Cardiac muscle cell (in vitro differentiated cells and primary cell): ENCODE measurements around the gene PRAC2. TPM values are rescaled to one million over a fixed set of nuclear protein-coding genes. Genes with fewer than 3 reads are reported as not detected.

ENCODE experiments used
- DNase-seq, 2 donors: peaks; one replicate each; pipeline versions ENCODE4 v3.0.0 to v3.0.0-alpha.2; 2010 to 2017; ENCODE audit warnings: low read depth in 1 of 2, low spot score in 1 of 2
- H3K27ac ChIP-seq: fragments of 200-600 bp; sonication (generic); 2 replicates; pipeline ENCODE4 v1.5.1; 2016
- H3K27me3 ChIP-seq: fragments of 200-600 bp; sonication (generic); 2 replicates; pipeline ENCODE4 v1.6.0; 2016; ENCODE audit warnings: control low read depth
- H3K36me3 ChIP-seq: fragments of 200-600 bp; sonication (generic); 2 replicates; pipeline ENCODE4 v1.5.1; 2016; ENCODE audit warnings: control low read depth
- H3K4me1 ChIP-seq: fragments of 200-600 bp; sonication (generic); 2 replicates; pipeline ENCODE4 v1.8.1; 2017; ENCODE audit warnings: low read depth, mild to moderate bottlenecking, mixed run types
- H3K4me3 ChIP-seq: fragments of 200-600 bp; sonication (generic); 2 replicates; pipeline ENCODE4 v1.5.1; 2016; ENCODE audit warnings: mild to moderate bottlenecking
- H3K9me3 ChIP-seq: fragments of 200-600 bp; sonication (generic); 2 replicates; pipeline ENCODE4 v1.5.1; 2017; ENCODE audit warnings: low read depth, mild to moderate bottlenecking, control low read depth
- CTCF ChIP-seq: IDR thresholded peaks from 2 replicates; pipeline ENCODE4 v1.5.1; 2012; ENCODE audit warnings: low read depth, mild to moderate bottlenecking, low read length
- polyA plus RNA-seq: library from polyadenylated mRNA; unstranded; fragments of >200 nt; fragmentation: Nextera tagmentation; extraction: Ambion mirVana; gene quantifications from 2 replicates; pipeline ENCODE4 v1.2.1, GENCODE V29; 2016
- total RNA-seq: library from RNA; depleted of rRNA; stranded (reverse); fragments of >200 nt; gene quantifications from 2 replicates; pipeline ENCODE4 v1.2.3, GENCODE V29; 2016

PRAC2 gene
- total and polyA plus RNA-seq, 2 experiments from 2014 or later, result not detected

- Histone ChIP-seq H3K27me3 (peaks cover 100% of the 10 kb centered on the region), H3K4me1 (no peaks in the 10 kb centered on the region), H3K9me3 (no peaks in the 10 kb centered on the region), H3K27ac (no peak overlapping the region), H3K4me3 (no peak overlapping the region), H3K36me3 (no peaks in the 10 kb centered on the region)
- TF ChIP-seq CTCF, result no peak
- no peak for DNase-seq
These were observed 14.5 kb downstream of the PRAC2 start for GRCh38 chr17:48737330-48738043.

DNA sequence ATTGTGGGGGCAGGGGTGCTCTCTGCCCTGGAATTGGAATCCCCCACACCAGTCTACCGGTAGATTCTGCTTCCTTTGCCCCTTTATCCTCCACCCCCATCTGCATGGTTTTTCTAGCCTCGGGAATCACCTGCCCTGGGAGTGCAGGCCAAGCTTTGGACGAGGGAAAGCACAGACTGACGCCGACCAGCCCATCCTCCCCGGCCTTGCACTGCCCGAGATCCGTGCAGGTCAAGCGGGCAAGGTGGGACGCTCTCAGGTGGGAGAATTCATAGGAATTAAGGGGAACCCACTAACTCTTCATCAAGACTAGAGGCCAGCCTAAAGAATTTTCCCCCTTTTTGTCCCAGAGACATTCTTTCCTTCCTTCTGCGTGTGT is 15.4 kb downstream of the PRAC2 start:
- Histone ChIP-seq H3K27me3 (peaks cover 100% of the 10 kb centered on the region), H3K27ac (no peak overlapping the region), H3K9me3 (no peaks in the 10 kb centered on the region), H3K36me3 (no peaks in the 10 kb centered on the region), H3K4me3 (no peak overlapping the region), H3K4me1 (no peaks in the 10 kb centered on the region)
- TF ChIP-seq CTCF, result no peak
- no peak for DNase-seq

DNA sequence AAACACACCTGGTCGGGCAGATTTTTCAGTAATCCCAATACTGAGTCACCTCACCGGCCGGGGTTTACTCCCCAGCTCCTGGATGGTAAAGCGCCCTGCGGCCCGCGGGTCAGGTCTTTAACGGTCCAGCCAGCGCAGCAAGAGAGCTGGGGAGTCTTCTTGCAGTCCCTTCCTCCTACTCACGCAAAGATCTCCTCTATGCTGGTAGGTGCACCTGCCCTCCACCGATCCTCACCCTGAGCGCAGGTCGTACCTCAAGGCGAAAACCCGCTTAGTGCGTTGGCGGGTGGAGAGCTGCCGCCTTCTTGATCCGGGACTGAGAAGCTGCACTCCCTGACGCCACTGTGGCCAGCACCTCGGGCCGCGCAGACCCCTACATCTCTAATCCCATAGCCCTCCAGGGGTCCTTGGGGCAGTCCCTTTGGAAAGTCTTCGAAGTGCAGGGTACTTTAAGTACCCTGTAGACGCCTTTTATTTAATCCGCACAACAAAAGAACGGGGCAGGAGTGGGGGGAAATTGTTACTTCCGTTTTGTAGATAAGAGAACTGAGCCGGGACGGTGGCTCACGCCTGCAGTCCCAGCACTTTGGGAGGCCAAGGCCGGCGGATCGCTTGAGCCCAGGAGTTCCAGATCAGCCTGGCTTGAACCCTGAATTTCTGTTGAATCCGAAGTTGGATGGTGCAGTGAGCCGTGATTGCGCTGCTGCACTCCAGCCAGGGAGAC is 16.0 kb downstream of the PRAC2 start:
- no peak for DNase-seq
- no peak for TF ChIP-seq CTCF
- H3K36me3 ChIP-seq, result no peaks in the 10 kb centered on the region
- H3K4me1 ChIP-seq, result no peaks in the 10 kb centered on the region
- no peak overlapping the region for H3K27ac ChIP-seq
- no peak overlapping the region for H3K4me3 ChIP-seq
- peaks cover 100% of the 10 kb centered on the region for H3K27me3 ChIP-seq
- H3K9me3 ChIP-seq, result no peaks in the 10 kb centered on the region

DNA sequence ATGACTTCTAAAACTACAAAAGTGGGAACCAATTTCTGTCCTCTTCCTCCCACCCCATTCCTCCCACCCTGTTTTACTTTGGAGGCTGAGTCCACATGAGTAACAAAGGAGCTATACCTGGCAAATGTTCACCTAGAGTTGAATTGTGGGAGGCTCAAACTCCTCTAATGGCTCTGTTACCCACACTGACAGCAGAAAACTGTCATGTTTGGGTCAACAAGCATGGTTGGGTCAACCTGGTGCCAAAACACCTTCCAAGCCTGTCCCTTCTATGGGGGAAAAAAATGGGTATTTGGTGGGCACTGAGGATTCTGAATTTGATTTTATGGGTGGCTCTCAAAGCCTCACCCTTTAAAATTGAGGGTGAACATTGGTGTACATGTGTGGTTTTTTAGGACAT is 17.6 kb downstream of the PRAC2 start:
- no peak for TF ChIP-seq CTCF
- no peaks in the 10 kb centered on the region for H3K9me3 ChIP-seq
- no peak overlapping the region for H3K4me3 ChIP-seq
- no peaks in the 10 kb centered on the region for H3K4me1 ChIP-seq
- no peaks in the 10 kb centered on the region for H3K36me3 ChIP-seq
- no peak overlapping the region for H3K27ac ChIP-seq
- no peak for DNase-seq
- H3K27me3 ChIP-seq, result peaks cover 100% of the 10 kb centered on the region

- H3K27ac ChIP-seq, result no peak overlapping the region
- H3K36me3 ChIP-seq, result no peaks in the 10 kb centered on the region
- no peaks in the 10 kb centered on the region for H3K9me3 ChIP-seq
- no peak overlapping the region for H3K4me3 ChIP-seq
- no peaks in the 10 kb centered on the region for H3K4me1 ChIP-seq
- no peak for TF ChIP-seq CTCF
- H3K27me3 ChIP-seq, result peaks cover 100% of the 10 kb centered on the region
- DNase-seq, result no peak
These were observed 22.6 kb downstream of the PRAC2 start for GRCh38 chr17:48745381-48746275.
